Tibial nerve (tissue), 4 donors: ENCODE measurements around the gene MAP4.

ENCODE experiments used
- EP300 ChIP-seq, 2 donors: sonication (generic); formaldehyde crosslinking; IDR thresholded peaks; one replicate each; pipeline ENCODE4 v1.6.1; 2017; ENCODE audit warnings: antibody characterized with exemption in 2 of 2, mild to moderate bottlenecking in 1 of 2
- POLR2A ChIP-seq, 2 donors: fragments of 450-650 bp; IDR thresholded peaks; one replicate each; pipeline ENCODE4 v1.6.1; 2017; ENCODE audit warnings: antibody characterized with exemption in 2 of 2, mild to moderate bottlenecking in 2 of 2, moderate library complexity in 2 of 2
- TF ChIP-seq, protein P1 (sequence below), 5 experiments: fragments of 200-600 bp in 3 of 5; fragments of 450-650 bp in 2 of 5; sonication (generic) in 3 of 5; IDR thresholded peaks; one replicate each; pipeline ENCODE4 v1.5.1; 2016 to 2019; ENCODE audit warnings: antibody characterized with exemption in 5 of 5, mild to moderate bottlenecking in 3 of 5, moderate library complexity in 2 of 5

DNA sequence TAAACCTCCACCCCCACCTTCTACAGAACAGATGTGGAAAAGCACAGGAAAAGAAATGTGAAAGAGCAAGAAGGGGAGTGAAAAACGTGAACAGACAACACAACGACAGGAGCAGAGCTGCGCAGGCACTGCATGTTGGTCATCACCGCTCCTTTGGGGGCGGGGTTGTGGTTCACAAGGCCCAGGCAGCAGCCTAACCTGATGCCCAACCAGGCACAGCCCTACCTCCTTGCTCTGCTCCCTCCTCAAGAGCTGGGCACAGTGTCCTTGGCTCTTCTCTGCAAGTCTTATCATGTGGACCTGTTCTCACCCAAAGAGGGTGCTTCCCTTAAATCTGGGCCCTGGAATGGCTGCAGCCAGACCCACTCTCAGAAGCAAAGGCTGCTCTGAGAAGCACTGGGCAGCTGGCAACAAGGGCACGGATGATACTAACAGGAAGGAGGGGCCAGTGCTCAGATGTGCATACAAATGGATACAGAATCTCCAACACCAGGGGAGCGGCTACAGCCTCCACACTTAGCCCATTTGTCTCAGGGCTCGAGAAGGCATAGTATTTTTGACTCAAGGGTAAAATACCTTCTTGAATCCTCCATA, 148.7 kb downstream of the MAP4 start:
- TF ChIP-seq, protein P1, sequence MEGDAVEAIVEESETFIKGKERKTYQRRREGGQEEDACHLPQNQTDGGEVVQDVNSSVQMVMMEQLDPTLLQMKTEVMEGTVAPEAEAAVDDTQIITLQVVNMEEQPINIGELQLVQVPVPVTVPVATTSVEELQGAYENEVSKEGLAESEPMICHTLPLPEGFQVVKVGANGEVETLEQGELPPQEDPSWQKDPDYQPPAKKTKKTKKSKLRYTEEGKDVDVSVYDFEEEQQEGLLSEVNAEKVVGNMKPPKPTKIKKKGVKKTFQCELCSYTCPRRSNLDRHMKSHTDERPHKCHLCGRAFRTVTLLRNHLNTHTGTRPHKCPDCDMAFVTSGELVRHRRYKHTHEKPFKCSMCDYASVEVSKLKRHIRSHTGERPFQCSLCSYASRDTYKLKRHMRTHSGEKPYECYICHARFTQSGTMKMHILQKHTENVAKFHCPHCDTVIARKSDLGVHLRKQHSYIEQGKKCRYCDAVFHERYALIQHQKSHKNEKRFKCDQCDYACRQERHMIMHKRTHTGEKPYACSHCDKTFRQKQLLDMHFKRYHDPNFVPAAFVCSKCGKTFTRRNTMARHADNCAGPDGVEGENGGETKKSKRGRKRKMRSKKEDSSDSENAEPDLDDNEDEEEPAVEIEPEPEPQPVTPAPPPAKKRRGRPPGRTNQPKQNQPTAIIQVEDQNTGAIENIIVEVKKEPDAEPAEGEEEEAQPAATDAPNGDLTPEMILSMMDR (IDR thresholded peaks at IDR 0.05) = no peak
- TF ChIP-seq POLR2A (IDR thresholded peaks at IDR 0.05) = no peak
- TF ChIP-seq EP300 (IDR thresholded peaks at IDR 0.05) = no peak
